GM20000 (cell line): ENCODE measurements around the gene ZNF70.

Source experiments
- DNase-seq: peaks from one replicate; pipeline ENCODE4 v3.0.0; 2012; ENCODE audit warnings: low spot score
- TF ChIP-seq, protein P1 (sequence below): IDR thresholded peaks from 2 replicates; pipeline ENCODE4 v1.5.1; 2012; ENCODE audit warnings: mild to moderate bottlenecking, control low read depth; ENCODE audit errors: extremely low read depth, missing control alignments

The ZNF70 gene

DNA sequence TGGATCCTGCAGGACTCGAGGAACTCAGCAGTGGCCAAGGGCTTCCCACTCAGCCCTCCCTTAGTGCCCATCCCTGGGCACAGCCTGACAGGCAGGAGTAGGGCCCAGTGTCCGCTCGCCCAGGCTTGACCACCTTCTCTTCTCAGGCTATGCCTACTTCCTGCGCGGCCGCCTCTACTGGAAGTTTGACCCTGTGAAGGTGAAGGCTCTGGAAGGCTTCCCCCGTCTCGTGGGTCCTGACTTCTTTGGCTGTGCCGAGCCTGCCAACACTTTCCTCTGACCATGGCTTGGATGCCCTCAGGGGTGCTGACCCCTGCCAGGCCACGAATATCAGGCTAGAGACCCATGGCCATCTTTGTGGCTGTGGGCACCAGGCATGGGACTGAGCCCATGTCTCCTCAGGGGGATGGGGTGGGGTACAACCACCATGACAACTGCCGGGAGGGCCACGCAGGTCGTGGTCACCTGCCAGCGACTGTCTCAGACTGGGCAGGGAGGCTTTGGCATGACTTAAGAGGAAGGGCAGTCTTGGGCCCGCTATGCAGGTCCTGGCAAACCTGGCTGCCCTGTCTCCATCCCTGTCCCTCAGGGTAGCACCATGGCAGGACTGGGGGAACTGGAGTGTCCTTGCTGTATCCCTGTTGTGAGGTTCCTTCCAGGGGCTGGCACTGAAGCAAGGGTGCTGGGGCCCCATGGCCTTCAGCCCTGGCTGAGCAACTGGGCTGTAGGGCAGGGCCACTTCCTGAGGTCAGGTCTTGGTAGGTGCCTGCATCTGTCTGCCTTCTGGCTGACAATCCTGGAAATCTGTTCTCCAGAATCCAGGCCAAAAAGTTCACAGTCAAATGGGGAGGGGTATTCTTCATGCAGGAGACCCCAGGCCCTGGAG is 32.6 kb upstream of the ZNF70 start:
- TF ChIP-seq, protein P1, sequence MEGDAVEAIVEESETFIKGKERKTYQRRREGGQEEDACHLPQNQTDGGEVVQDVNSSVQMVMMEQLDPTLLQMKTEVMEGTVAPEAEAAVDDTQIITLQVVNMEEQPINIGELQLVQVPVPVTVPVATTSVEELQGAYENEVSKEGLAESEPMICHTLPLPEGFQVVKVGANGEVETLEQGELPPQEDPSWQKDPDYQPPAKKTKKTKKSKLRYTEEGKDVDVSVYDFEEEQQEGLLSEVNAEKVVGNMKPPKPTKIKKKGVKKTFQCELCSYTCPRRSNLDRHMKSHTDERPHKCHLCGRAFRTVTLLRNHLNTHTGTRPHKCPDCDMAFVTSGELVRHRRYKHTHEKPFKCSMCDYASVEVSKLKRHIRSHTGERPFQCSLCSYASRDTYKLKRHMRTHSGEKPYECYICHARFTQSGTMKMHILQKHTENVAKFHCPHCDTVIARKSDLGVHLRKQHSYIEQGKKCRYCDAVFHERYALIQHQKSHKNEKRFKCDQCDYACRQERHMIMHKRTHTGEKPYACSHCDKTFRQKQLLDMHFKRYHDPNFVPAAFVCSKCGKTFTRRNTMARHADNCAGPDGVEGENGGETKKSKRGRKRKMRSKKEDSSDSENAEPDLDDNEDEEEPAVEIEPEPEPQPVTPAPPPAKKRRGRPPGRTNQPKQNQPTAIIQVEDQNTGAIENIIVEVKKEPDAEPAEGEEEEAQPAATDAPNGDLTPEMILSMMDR: no peak
- no peak for DNase-seq

DNA sequence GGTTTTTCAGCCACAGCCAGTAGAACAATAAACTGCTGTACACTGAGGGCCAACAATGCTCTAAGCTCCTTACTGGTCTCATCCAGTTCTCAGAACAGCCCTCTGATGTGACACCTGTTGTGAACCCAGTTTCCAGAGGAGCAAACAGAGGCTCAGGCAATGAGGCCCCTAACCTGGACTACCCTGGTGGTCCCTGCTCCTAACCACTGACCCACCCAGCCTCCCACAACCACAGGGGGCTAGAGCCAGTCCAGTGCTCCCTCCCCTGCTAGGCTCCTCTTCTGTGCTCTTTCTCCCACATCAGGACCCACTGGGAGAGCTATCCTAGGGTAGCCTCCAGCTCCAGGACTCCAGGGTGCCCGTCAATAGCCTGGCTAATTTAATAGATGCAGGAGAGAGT is 31.8 kb upstream of the ZNF70 start:
- TF ChIP-seq, protein P1: no peak
- DNase-seq: no peak

- TF ChIP-seq, protein P1: no peak
Observed at GRCh38 chr22:23782252-23782651, 31.3 kb upstream of the ZNF70 start.

GRCh38 chr22:23781511-23782183 is 30.7 kb upstream of the ZNF70 start:
- TF ChIP-seq, protein P1: no peak
- DNase-seq: no peak

More at GRCh38 chr22:23782252-23782651, 31.3 kb upstream of the ZNF70 start:
- no peak for DNase-seq

DNA sequence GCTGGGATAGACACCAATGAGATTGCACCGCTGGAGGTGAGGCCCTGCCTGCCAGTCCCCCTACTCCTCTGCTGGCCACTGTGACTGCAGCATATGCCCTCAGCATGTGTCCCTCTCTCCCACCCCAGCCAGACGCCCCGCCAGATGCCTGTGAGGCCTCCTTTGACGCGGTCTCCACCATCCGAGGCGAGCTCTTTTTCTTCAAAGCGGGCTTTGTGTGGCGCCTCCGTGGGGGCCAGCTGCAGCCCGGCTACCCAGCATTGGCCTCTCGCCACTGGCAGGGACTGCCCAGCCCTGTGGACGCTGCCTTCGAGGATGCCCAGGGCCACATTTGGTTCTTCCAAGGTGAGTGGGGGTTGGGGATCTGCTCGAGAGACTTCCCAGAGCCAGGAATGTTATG is 30.2 kb upstream of the ZNF70 start:
- TF ChIP-seq, protein P1: no peak
- DNase-seq: no peak

- TF ChIP-seq, protein P1: no peak
- no peak for DNase-seq
Observed at GRCh38 chr22:23780146-23780748, 29.3 kb upstream of the ZNF70 start.

DNA sequence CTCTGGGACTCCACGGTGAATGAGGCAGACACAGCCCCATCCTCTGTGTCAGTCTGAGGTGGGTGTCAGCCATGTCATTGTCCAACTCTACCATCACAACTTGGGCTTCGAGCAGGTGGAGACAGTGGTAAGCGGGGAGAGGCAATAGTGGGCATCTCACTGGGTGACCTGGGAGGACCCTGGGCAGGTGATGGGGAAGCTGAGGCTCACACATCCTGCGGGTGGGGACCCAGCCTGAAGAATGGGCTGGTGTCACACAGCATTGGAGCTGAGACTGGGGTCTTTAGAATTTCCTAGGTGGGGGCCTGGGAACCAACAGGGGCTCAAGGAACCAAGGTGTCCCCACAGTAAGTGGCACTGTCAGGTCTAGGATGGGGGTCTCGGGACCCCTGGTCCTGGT is 28.8 kb upstream of the ZNF70 start:
- no peak for DNase-seq
- TF ChIP-seq, protein P1: no peak
